ENCODE measurements around the gene ILF2.

The ILF2 gene

GRCh38 chr1:153626904-153627714 is 43.7 kb downstream of the ILF2 start, which contains the start of gene S100A13 (continued):
- TF ChIP-seq ZSCAN4 (tag by site-specific recombination; IDR thresholded peaks at IDR 0.05): no peak
- TF ChIP-seq ZNF473 (tag by site-specific recombination; IDR thresholded peaks at IDR 0.05): no peak
- no peak for TF ChIP-seq ZNF302 (tag by site-specific recombination; IDR thresholded peaks at IDR 0.05; ENCODE audit: low read depth)
- no peak for TF ChIP-seq ZNF19 (tag by site-specific recombination; IDR thresholded peaks at IDR 0.05; ENCODE audit: low read depth)
- TF ChIP-seq ZNF48 (tag by site-specific recombination; IDR thresholded peaks at IDR 0.05): no peak
- no peak for TF ChIP-seq ZNF112 (tag by site-specific recombination; IDR thresholded peaks at IDR 0.05)
- no peak for TF ChIP-seq ZNF18 (tag by site-specific recombination; IDR thresholded peaks at IDR 0.05)
- no peak for TF ChIP-seq ZNF837 (tag by site-specific recombination; IDR thresholded peaks at IDR 0.05)
- peak; percentile 32 for TF ChIP-seq PRDM4 (tag by site-specific recombination; IDR thresholded peaks at IDR 0.05)
- no peak for TF ChIP-seq SCRT1 (tag by site-specific recombination; IDR thresholded peaks at IDR 0.05; ENCODE audit: borderline replicate concordance)
- TF ChIP-seq ZNF221 (tag by site-specific recombination; IDR thresholded peaks at IDR 0.05; ENCODE audit: borderline replicate concordance): no peak
- no peak for TF ChIP-seq ZBTB49 (tag by site-specific recombination; IDR thresholded peaks at IDR 0.05; ENCODE audit: low read depth)
- TF ChIP-seq ZSCAN5A (tag by site-specific recombination; IDR thresholded peaks at IDR 0.05): no peak
- TF ChIP-seq ZNF211 (tag by site-specific recombination; IDR thresholded peaks at IDR 0.05; ENCODE audit: low read depth): no peak
- TF ChIP-seq ZNF830 (tag by site-specific recombination; IDR thresholded peaks at IDR 0.05; ENCODE audit: low read depth): no peak
- TF ChIP-seq ZNF560 (tag by site-specific recombination; IDR thresholded peaks at IDR 0.05; ENCODE audit: borderline replicate concordance): no peak
- TF ChIP-seq ZNF202 (tag by site-specific recombination; IDR thresholded peaks at IDR 0.05; ENCODE audit: borderline replicate concordance): no peak
- no peak for TF ChIP-seq ZNF133 (tag by site-specific recombination; IDR thresholded peaks at IDR 0.05)
- no peak for TF ChIP-seq ZNF37A (tag by site-specific recombination; IDR thresholded peaks at IDR 0.05)
- TF ChIP-seq ZNF658 (tag by site-specific recombination; IDR thresholded peaks at IDR 0.05): no peak
- TF ChIP-seq ZNF394 (tag by site-specific recombination; IDR thresholded peaks at IDR 0.05; ENCODE audit: borderline replicate concordance): peak; percentile 69; the same call in 1 of the 2 replicates
- no peak for TF ChIP-seq ZNF280C (tag by site-specific recombination; IDR thresholded peaks at IDR 0.05)
- no peak for TF ChIP-seq PRDM6 (tag by site-specific recombination; IDR thresholded peaks at IDR 0.05)
- no peak for TF ChIP-seq ZNF175 (tag by site-specific recombination; IDR thresholded peaks at IDR 0.05)
- TF ChIP-seq ZSCAN23 (tag by site-specific recombination; IDR thresholded peaks at IDR 0.05): no peak
- no peak for TF ChIP-seq ZNF558 (tag by site-specific recombination; IDR thresholded peaks at IDR 0.05)
